ENCODE results near the gene KMT2A.

The KMT2A gene

DNA sequence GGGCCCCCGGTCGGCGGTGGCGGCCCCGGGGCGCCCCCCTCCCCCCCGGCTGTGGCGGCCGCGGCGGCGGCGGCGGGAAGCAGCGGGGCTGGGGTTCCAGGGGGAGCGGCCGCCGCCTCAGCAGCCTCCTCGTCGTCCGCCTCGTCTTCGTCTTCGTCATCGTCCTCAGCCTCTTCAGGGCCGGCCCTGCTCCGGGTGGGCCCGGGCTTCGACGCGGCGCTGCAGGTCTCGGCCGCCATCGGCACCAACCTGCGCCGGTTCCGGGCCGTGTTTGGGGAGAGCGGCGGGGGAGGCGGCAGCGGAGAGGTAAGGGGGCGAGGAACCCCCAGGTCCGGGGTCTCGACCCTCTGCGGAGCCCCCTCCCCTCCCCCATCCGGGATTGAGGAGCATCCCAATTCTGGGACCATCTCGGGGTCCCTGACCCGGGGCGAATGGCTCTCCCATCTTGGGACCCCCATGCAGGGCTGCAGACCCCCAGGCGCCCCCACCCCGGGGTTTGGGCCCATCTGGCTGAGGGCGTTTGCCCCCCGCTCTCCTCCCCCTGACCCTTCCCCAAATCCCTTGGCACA, 431 bp downstream of the KMT2A start:
- Histone ChIP-seq H3K36me3 (ENCODE audit: control insufficient read depth, insufficient read depth, low read length) (0 out of 2 replicates have a peak, but pooled peaks cover 11% of the 10 kb centered on the region), H3K4me1 (ENCODE audit: control insufficient read depth, insufficient read depth, low read length) (peaks cover 20% of the 10 kb centered on the region), H3K9me3 (ENCODE audit: control insufficient read depth, insufficient read depth, low read depth, low read length) (no peaks in the 10 kb centered on the region), H3K27me3 (ENCODE audit: control insufficient read depth, insufficient read depth, low read length) (peaks cover 7% of the 10 kb centered on the region), H3K4me3 (ENCODE audit: low read depth, low read length) (peak overlapping the region; percentile 93), H3K27ac (ENCODE audit: low read depth, low read length) (no peak overlapping the region; the same call in 1 of the 2 replicates), H3K9ac (ENCODE audit: low read length) (peak overlapping the region; percentile 76)

DNA sequence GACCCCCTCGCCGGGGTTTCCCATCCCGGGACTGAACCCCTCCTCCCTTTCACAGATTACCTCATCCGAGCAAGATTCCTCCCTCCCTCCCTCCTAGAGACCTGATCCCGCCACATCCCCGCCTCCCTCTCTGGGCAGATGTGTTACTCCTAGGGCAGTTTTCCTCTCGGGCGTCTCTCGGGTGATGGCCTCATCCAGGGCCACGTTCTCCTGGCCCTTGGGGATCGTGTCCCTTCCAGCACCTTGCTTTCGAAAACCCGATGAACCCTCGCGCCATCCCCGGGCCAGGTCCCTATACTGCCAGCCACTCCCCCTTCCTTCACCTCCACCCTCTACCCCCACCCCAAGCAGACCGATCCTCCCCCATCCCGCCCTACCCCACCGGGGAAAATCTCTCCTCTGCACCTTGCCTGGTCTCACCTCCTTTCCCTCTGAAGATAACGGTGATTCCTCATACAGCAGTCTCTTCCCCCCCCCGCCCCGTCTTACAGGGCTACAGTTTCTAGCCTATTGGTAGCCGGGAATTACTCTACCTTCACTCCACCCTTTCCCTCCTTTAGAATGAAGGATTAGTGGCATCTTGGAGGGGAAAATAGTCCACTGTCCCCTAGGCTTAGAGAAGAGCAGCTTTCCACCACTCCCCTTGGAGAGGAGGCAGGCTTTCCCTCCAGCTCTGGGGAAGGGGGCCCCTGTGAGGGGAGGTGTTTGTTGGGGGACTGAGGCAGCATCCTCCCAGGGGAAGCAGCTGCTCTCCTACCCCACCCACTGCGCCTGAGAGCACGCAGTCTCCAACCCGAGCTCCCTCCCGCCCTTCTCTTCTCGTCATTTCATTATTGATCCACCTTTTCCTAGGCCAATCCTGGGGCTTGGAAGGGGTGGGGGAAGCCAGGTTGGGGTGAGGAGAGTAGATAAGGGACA, 1.2 kb downstream of the KMT2A start:
- H3K9ac ChIP-seq (ENCODE audit: low read length): peak overlapping the region; percentile 76
- 0 out of 2 replicates have a peak, but pooled peaks cover 11% of the 10 kb centered on the region for H3K36me3 ChIP-seq (ENCODE audit: control insufficient read depth, insufficient read depth, low read length)
- H3K4me1 ChIP-seq (ENCODE audit: control insufficient read depth, insufficient read depth, low read length): peaks cover 28% of the 10 kb centered on the region
- no peak overlapping the region for H3K27ac ChIP-seq (ENCODE audit: low read depth, low read length)
- peaks cover 7% of the 10 kb centered on the region for H3K27me3 ChIP-seq (ENCODE audit: control insufficient read depth, insufficient read depth, low read length)
- no peaks in the 10 kb centered on the region for H3K9me3 ChIP-seq (ENCODE audit: control insufficient read depth, insufficient read depth, low read depth, low read length)
- peak overlapping the region; percentile 93 for H3K4me3 ChIP-seq (ENCODE audit: low read depth, low read length)

DNA sequence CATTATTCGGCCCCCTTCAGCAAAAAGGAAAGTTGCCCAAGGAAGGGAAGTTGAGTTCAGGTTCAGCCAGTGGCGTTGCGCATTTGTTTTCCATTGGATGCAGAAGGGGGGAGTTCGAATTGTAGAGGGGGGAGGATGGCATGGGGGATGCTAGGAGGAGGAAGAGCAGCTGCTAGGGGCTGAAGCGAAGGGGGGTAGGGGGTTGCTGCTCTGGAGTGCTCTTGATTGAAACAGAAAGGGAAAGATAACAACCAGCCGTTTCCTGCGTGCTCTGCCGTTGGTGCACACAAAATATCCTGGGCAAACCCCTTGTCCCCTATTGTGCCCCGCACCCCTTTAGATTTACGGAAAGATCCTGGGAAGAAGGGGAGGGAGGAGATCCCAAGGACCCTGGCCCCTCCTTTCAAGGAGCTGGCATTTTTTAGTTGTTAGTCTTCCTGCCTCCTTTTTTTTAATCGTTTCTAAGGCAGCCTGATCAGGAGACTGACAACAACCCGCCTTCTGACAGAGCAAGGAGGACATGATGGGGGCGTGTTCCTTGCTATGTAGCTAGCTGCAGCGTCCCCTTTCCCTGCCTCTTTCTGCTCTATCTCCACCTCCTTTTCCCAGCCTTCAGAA, 2.1 kb downstream of the KMT2A start:
- Histone ChIP-seq H3K9ac (ENCODE audit: low read length) (peak overlapping the region; percentile 62), H3K4me3 (ENCODE audit: low read depth, low read length) (peak overlapping the region; percentile 93), H3K9me3 (ENCODE audit: control insufficient read depth, insufficient read depth, low read depth, low read length) (no peaks in the 10 kb centered on the region), H3K4me1 (ENCODE audit: control insufficient read depth, insufficient read depth, low read length) (peaks cover 31% of the 10 kb centered on the region), H3K36me3 (ENCODE audit: control insufficient read depth, insufficient read depth, low read length) (0 out of 2 replicates have a peak, but pooled peaks cover 11% of the 10 kb centered on the region), H3K27ac (ENCODE audit: low read depth, low read length) (no peak overlapping the region), H3K27me3 (ENCODE audit: control insufficient read depth, insufficient read depth, low read length) (peaks cover 7% of the 10 kb centered on the region)

- Histone ChIP-seq H3K9ac (ENCODE audit: low read length) (no peak overlapping the region), H3K9me3 (ENCODE audit: control insufficient read depth, insufficient read depth, low read depth, low read length) (no peaks in the 10 kb centered on the region), H3K4me1 (ENCODE audit: control insufficient read depth, insufficient read depth, low read length) (peaks cover 22% of the 10 kb centered on the region), H3K27ac (ENCODE audit: low read depth, low read length) (no peak overlapping the region), H3K4me3 (ENCODE audit: low read depth, low read length) (no peak overlapping the region), H3K27me3 (ENCODE audit: control insufficient read depth, insufficient read depth, low read length) (no peaks in the 10 kb centered on the region), H3K36me3 (ENCODE audit: control insufficient read depth, insufficient read depth, low read length) (0 out of 2 replicates have a peak, but pooled peaks cover 11% of the 10 kb centered on the region)
Measured at GRCh38 chr11:118439646-118440045, 3.4 kb downstream of the KMT2A start.

- Histone ChIP-seq H3K27me3 (ENCODE audit: control insufficient read depth, insufficient read depth, low read length) (no peaks in the 10 kb centered on the region), H3K4me3 (ENCODE audit: low read depth, low read length) (no peak overlapping the region), H3K9ac (ENCODE audit: low read length) (no peak overlapping the region), H3K4me1 (ENCODE audit: control insufficient read depth, insufficient read depth, low read length) (peaks cover 22% of the 10 kb centered on the region), H3K27ac (ENCODE audit: low read depth, low read length) (no peak overlapping the region), H3K36me3 (ENCODE audit: control insufficient read depth, insufficient read depth, low read length) (peaks cover 16% of the 10 kb centered on the region; the same call in 1 of the 2 replicates), H3K9me3 (ENCODE audit: control insufficient read depth, insufficient read depth, low read depth, low read length) (no peaks in the 10 kb centered on the region)
Measured at GRCh38 chr11:118441770-118442275, 5.5 kb downstream of the KMT2A start.

- Histone ChIP-seq H3K36me3 (ENCODE audit: control insufficient read depth, insufficient read depth, low read length) (peaks cover 17% of the 10 kb centered on the region), H3K27me3 (ENCODE audit: control insufficient read depth, insufficient read depth, low read length) (no peaks in the 10 kb centered on the region), H3K4me3 (ENCODE audit: low read depth, low read length) (no peak overlapping the region), H3K9me3 (ENCODE audit: control insufficient read depth, insufficient read depth, low read depth, low read length) (no peaks in the 10 kb centered on the region), H3K27ac (ENCODE audit: low read depth, low read length) (no peak overlapping the region), H3K4me1 (ENCODE audit: control insufficient read depth, insufficient read depth, low read length) (peaks cover 22% of the 10 kb centered on the region), H3K9ac (ENCODE audit: low read length) (no peak overlapping the region)
Measured at GRCh38 chr11:118442301-118442700, 6.0 kb downstream of the KMT2A start.

DNA sequence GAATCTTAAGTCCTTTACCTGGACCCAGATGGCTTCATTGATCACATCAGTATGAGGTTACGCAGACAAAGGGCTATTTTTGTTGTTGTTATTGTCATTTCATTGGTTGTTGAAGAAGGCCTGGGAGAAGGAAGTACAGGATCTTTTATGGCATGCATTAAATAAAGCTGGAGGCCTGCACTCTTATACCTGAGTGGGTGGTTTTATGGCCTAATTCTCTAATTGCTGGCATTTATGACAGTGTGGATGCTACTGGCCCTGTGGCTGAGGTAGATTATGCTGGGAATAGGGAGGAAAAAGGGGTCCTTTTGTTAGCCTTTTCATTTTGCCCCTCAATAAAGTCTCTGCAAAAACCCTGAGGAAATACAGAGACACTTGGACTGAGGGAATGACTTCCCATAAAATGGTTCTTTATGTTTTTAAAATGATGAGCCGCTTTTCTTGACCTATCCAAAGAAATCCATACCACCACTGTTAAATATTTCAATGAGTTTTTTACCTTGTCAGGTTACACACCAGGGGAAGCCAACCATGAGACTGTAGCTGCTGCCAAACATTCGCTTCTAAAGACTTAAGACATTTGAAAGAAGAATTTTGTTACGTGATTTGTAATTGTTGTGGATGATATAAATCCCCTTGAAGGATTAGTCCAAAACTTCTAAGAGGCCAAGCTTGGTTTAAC, 6.8 kb downstream of the KMT2A start:
- H3K36me3 ChIP-seq (ENCODE audit: control insufficient read depth, insufficient read depth, low read length): peaks cover 22% of the 10 kb centered on the region
- no peak overlapping the region for H3K4me3 ChIP-seq (ENCODE audit: low read depth, low read length)
- peaks cover 22% of the 10 kb centered on the region for H3K4me1 ChIP-seq (ENCODE audit: control insufficient read depth, insufficient read depth, low read length)
- H3K9me3 ChIP-seq (ENCODE audit: control insufficient read depth, insufficient read depth, low read depth, low read length): no peaks in the 10 kb centered on the region
- no peak overlapping the region for H3K9ac ChIP-seq (ENCODE audit: low read length)
- no peaks in the 10 kb centered on the region for H3K27me3 ChIP-seq (ENCODE audit: control insufficient read depth, insufficient read depth, low read length)
- no peak overlapping the region for H3K27ac ChIP-seq (ENCODE audit: low read depth, low read length)

DNA sequence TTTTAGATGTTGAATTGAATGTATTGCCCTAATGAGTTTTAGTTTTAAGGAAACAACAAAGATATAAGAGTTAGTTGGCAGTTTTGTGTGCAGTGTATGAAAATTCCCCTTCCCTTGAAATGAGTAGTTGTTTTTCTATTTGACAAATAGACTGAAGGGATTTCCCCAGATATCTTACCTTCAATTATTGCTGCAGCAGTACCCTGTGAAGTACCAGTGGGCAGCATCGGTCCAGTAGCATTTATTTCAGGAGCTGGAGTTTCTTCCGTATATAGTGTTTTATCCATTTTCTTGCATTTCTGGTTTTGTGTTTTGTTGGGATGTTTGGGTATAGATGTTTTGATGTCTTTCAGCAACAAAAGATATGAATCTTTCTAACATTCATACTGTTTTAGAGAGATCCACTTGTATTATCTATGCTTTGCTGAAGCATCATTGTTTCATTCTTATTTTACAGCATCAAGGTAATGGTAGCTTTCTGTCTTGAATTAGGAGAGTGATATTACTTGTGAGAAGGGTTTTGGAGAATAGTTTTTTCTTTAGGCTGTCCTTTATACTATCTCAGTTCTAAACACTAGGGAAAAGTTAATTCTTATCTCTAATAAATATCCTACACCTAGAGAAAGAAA, 7.4 kb downstream of the KMT2A start:
- H3K4me1 ChIP-seq (ENCODE audit: control insufficient read depth, insufficient read depth, low read length): peaks cover 22% of the 10 kb centered on the region
- H3K27me3 ChIP-seq (ENCODE audit: control insufficient read depth, insufficient read depth, low read length): no peaks in the 10 kb centered on the region
- H3K9me3 ChIP-seq (ENCODE audit: control insufficient read depth, insufficient read depth, low read depth, low read length): no peaks in the 10 kb centered on the region
- H3K27ac ChIP-seq (ENCODE audit: low read depth, low read length): no peak overlapping the region
- H3K36me3 ChIP-seq (ENCODE audit: control insufficient read depth, insufficient read depth, low read length): peaks cover 22% of the 10 kb centered on the region
- no peak overlapping the region for H3K4me3 ChIP-seq (ENCODE audit: low read depth, low read length)
- no peak overlapping the region for H3K9ac ChIP-seq (ENCODE audit: low read length)

GRCh38 chr11:118447423-118447822, 11.1 kb downstream of the KMT2A start:
- Histone ChIP-seq H3K27ac (ENCODE audit: low read depth, low read length) (no peak overlapping the region), H3K27me3 (ENCODE audit: control insufficient read depth, insufficient read depth, low read length) (no peaks in the 10 kb centered on the region), H3K9me3 (ENCODE audit: control insufficient read depth, insufficient read depth, low read depth, low read length) (no peaks in the 10 kb centered on the region), H3K9ac (ENCODE audit: low read length) (no peak overlapping the region), H3K4me3 (ENCODE audit: low read depth, low read length) (no peak overlapping the region), H3K36me3 (ENCODE audit: control insufficient read depth, insufficient read depth, low read length) (peaks cover 14% of the 10 kb centered on the region), H3K4me1 (ENCODE audit: control insufficient read depth, insufficient read depth, low read length) (peaks cover 4% of the 10 kb centered on the region; the same call in 1 of the 2 replicates)

DNA sequence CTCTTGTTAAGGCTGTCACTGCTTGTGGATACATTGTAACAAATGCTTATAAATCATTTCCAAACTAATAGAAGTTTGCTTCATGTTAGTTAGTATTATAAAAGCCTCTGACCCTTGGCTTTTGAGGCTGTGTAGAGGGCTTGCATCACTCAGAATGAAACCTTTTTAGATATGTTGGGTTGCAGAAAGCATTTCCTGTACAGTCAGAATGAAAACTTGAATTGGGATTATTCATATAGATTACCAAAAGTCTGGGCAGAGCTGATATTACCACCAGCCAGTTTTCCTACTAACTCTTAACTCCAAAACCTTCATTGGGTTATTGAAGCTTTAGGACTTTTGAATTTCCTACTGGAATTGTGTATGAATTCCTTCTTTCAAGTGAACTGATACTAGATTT, 12.0 kb downstream of the KMT2A start:
- Histone ChIP-seq H3K27ac (ENCODE audit: low read depth, low read length) (no peak overlapping the region), H3K27me3 (ENCODE audit: control insufficient read depth, insufficient read depth, low read length) (no peaks in the 10 kb centered on the region), H3K4me1 (ENCODE audit: control insufficient read depth, insufficient read depth, low read length) (no peaks in the 10 kb centered on the region), H3K9me3 (ENCODE audit: control insufficient read depth, insufficient read depth, low read depth, low read length) (no peaks in the 10 kb centered on the region), H3K9ac (ENCODE audit: low read length) (no peak overlapping the region), H3K36me3 (ENCODE audit: control insufficient read depth, insufficient read depth, low read length) (peaks cover 14% of the 10 kb centered on the region), H3K4me3 (ENCODE audit: low read depth, low read length) (no peak overlapping the region)

All from HUES6 (cell line).